B cell (primary cell): ENCODE measurements around the gene MICOS13. TPM values are rescaled to one million over a fixed set of nuclear protein-coding genes. Genes with fewer than 3 reads are reported as not detected.

ENCODE experiments used
- ATAC-seq: fragments of 200-7000 bp; cut with Tn5 transposase; one replicate; pipeline ENCODE4 v1.10.0; 2021; ENCODE audit warnings: low read depth, mild to moderate bottlenecking, moderate number of reproducible peaks, moderate library complexity
- CTCF ChIA-PET: fragments of 350-600 bp; sonication (Branson Sonifier 250); formaldehyde crosslinking; loops from one replicate; lab custom pipeline; 2021; ENCODE audit warnings: antibody characterized with exemption, inconsistent platforms; lab: Charles Lee
- POLR2A ChIA-PET: fragments of 350-600 bp; sonication (Branson Sonifier 250); formaldehyde crosslinking; loops from one replicate; lab custom pipeline; 2021; ENCODE audit warnings: antibody characterized with exemption; lab: Charles Lee
- DNase-seq: peaks from one replicate; pipeline ENCODE4 v3.0.0; 2013
- H2AFZ ChIP-seq: 2 replicates; pipeline ENCODE4 v1.6.1; 2012; ENCODE audit warnings: mild to moderate bottlenecking, low read depth, low read length; ENCODE audit not compliant: insufficient read depth, poor library complexity, severe bottlenecking
- H3K27ac ChIP-seq, 2 donors: 1 replicate in 1 of 2; 2 replicates in 1 of 2; pipeline ENCODE4 v1.5.1; 2012 to 2013; ENCODE audit warnings: low read length in 2 of 2, mild to moderate bottlenecking in 2 of 2, moderate library complexity in 1 of 2
- H3K27me3 ChIP-seq, 4 experiments: fragments of 200-600 bp in 1 of 4; sonication (generic) in 1 of 4; replicated peaks in 1 of 4; 1 replicate in 2 of 4; 2 replicates in 2 of 4; pipeline versions ENCODE4 v1.6.1 to v1.7.0; 2013 to 2016; ENCODE audit warnings: low read length in 3 of 4, mild to moderate bottlenecking in 2 of 4, mixed read lengths in 1 of 4, moderate library complexity in 1 of 4; ENCODE audit not compliant: insufficient read depth in 4 of 4, control insufficient read depth in 3 of 4; ENCODE audit errors: control extremely low read depth in 1 of 4
- H3K36me3 ChIP-seq, 2 experiments: replicated peaks in 1 of 2; 1 replicate in 1 of 2; 2 replicates in 1 of 2; pipeline versions ENCODE4 v1.6.1 to v1.7.1; 2013; ENCODE audit warnings: low read length in 1 of 2; ENCODE audit not compliant: insufficient read depth in 2 of 2, control insufficient read depth in 1 of 2; ENCODE audit errors: control extremely low read depth in 1 of 2, extremely low read depth in 1 of 2
- H3K4me1 ChIP-seq, 2 donors: fragments of 200-600 bp in 1 of 2; sonication (generic) in 1 of 2; 1 replicate in 1 of 2; 2 replicates in 1 of 2; pipeline versions ENCODE4 v1.5.1 to v1.6.1; 2013 to 2017; ENCODE audit warnings: low read length in 2 of 2; ENCODE audit not compliant: control insufficient read depth in 2 of 2, insufficient read depth in 2 of 2
- H3K4me2 ChIP-seq: replicated peaks from 2 replicates; pipeline ENCODE3; 2012; ENCODE audit warnings: mild to moderate bottlenecking, low read depth, low read length; ENCODE audit not compliant: poor library complexity, severe bottlenecking
- H3K4me3 ChIP-seq, 5 experiments: fragments of 200-600 bp in 1 of 5; sonication (generic) in 1 of 5; 1 replicate in 3 of 5; 2 replicates in 2 of 5; pipeline versions ENCODE4 v1.5.1 to v1.7.0; 2011 to 2016; ENCODE audit warnings: low read length in 4 of 5, mild to moderate bottlenecking in 4 of 5, low read depth in 2 of 5, control low read depth in 1 of 5, moderate library complexity in 1 of 5; ENCODE audit not compliant: insufficient read depth in 1 of 5; ENCODE audit errors: control extremely low read depth in 1 of 5, extremely low read depth in 1 of 5
- H3K79me2 ChIP-seq: fragments of 200-600 bp; sonication (generic); one replicate; pipeline ENCODE4 v1.6.0; 2016; ENCODE audit warnings: low read length; ENCODE audit not compliant: control insufficient read depth, insufficient read depth
- H3K9ac ChIP-seq: fragments of 200-600 bp; sonication (generic); 2 replicates; pipeline ENCODE4 v1.6.1; 2017; ENCODE audit warnings: mild to moderate bottlenecking, low read length, moderate library complexity
- H3K9me3 ChIP-seq, 3 donors: one replicate each; pipeline versions ENCODE4 v1.6.1 to v1.7.1; 2013; ENCODE audit warnings: low read length in 2 of 3; ENCODE audit not compliant: control insufficient read depth in 2 of 3, insufficient read depth in 1 of 3; ENCODE audit errors: control extremely low read depth in 1 of 3
- H4K20me1 ChIP-seq: 2 replicates; pipeline ENCODE4 v1.6.0; 2012; ENCODE audit warnings: mild to moderate bottlenecking, low read length; ENCODE audit not compliant: insufficient read depth, control insufficient read depth, poor library complexity, severe bottlenecking
- H3K27ac Mint-ChIP-seq: one replicate; pipeline ENCODE4 v1.8.0; 2021; ENCODE audit warnings: mixed read lengths
- H3K27me3 Mint-ChIP-seq: one replicate; pipeline ENCODE4 v1.8.0; 2021; ENCODE audit warnings: mixed read lengths
- H3K4me1 Mint-ChIP-seq: one replicate; pipeline ENCODE4 v1.8.0; 2021; ENCODE audit warnings: mixed read lengths
- H3K4me3 Mint-ChIP-seq: one replicate; pipeline ENCODE4 v1.8.0; 2021; ENCODE audit warnings: mixed read lengths
- H3K9me3 Mint-ChIP-seq: one replicate; pipeline ENCODE4 v1.8.0; 2022; ENCODE audit warnings: mixed read lengths; ENCODE audit not compliant: insufficient read depth
- CTCF ChIP-seq: fragments of 200-600 bp; IDR thresholded peaks from one replicate; pipeline ENCODE4 v1.8.0; 2022; ENCODE audit warnings: antibody characterized with exemption, mild to moderate bottlenecking
- EZH2 ChIP-seq: IDR thresholded peaks from 2 replicates; pipeline ENCODE4 v1.6.1; 2012; ENCODE audit warnings: borderline replicate concordance, low read depth, mild to moderate bottlenecking, moderate library complexity, low read length; ENCODE audit not compliant: insufficient read depth, poor library complexity, severe bottlenecking
- WGBS: methylation state at CpG from one replicate; pipeline ENCODE4 v1.1.5; 2013; ENCODE audit warnings: missing lambda C conversion rate; ENCODE audit not compliant: insufficient coverage; 5-methylcytosine and 5-hydroxymethylcytosine counted together
- intact Hi-C: fragments of 100-400 bp; cut with micrococcal nuclease; formaldehyde crosslinking; loops from one replicate; pipeline ENCODE4 v1.10.0; 2022
- polyA minus RNA-seq: library from RNA; depleted of rRNA, polyadenylated mRNA; stranded (reverse); fragments of >200 nt; gene quantifications from 2 replicates; pipeline ENCODE4 v1.2.3, GENCODE V29; 2012
- polyA plus RNA-seq: library from polyadenylated mRNA; depleted of rRNA; stranded (reverse); fragments of >200 nt; gene quantifications from 2 replicates; pipeline ENCODE4 v1.2.3, GENCODE V29; 2012
- total RNA-seq, 2 donors: library from RNA; stranded (reverse); fragments of 120-200 nt in 1 of 2; gene quantifications; 1 replicate in 1 of 2; 2 replicates in 1 of 2; pipeline versions ENCODE4 v1.2.3 to v1.2.4, GENCODE V29; 2013 to 2022

MICOS13 gene
- total RNA-seq, result 30.8 and 34.5 TPM in 2 replicates
- total RNA-seq (2013), result 40.7 TPM
- 29.8 and 41.9 TPM in 2 replicates for polyA plus RNA-seq
- polyA minus RNA-seq, result 32.0 and 37.0 TPM in 2 replicates

- Histone ChIP-seq H3K79me2 (peaks cover 12% of the 10 kb centered on the region), H3K4me1 (peaks cover 14 to 17% of the 10 kb centered on the region in 2 donors), H3K27me3 (no peaks in the 10 kb centered on the region), H3K4me3 (peak within 1 kb of the TSS; percentile 65 to 100 (median 81)), H4K20me1 (no peaks in the 10 kb centered on the region), H3K9me3 (peaks cover 0 to 3% (median 0%) of the 10 kb centered on the region in 3 donors), H3K36me3 (no peaks in the 10 kb centered on the region), H3K9ac (peak within 1 kb of the TSS; percentile 92), H3K4me2 (peak within 1 kb of the TSS; percentile 91), H3K27ac (peak within 1 kb of the TSS; percentile 96 to 98), H2AFZ (peak within 1 kb of the TSS; percentile 92)
- intact Hi-C loops, result loop anchor here (1.0 to 10.0 kb wide), 4 partner anchors 10 to 1916 kb away; partner anchors contain the start of genes APBA3, DUS3L, MRPL54 and RPL36
- Mint-ChIP-seq H3K4me1 (peaks cover 25% of the 10 kb centered on the region), H3K4me3 (peak within 1 kb of the TSS; percentile 93), H3K27me3 (no peaks in the 10 kb centered on the region), H3K9me3 (no peaks in the 10 kb centered on the region), H3K27ac (peak within 1 kb of the TSS; percentile 99)
- ChIA-PET CTCF (interaction anchor here (1.2 kb wide), 1 partner anchor 9 kb away, joined by 3 read pairs; no protein-coding TSS in a partner anchor), POLR2A (no interaction called here)
- WGBS, result 2% methylated on average over 93 of the region's 94 CpGs
- peak; percentile 93 for ATAC-seq
- peak; percentile 100 for DNase-seq
- TF ChIP-seq EZH2 (no peak), CTCF (no peak)
Observed at GRCh38 chr19:5680437-5681368, at the start of gene MICOS13, which contains the start of gene HSD11B1L. TSS of gene MICOS13 (minus strand) at chr19:5680516. CDS start at chr19:5680486, 30 bp downstream. TSS of gene HSD11B1L (plus strand) at chr19:5681027. CDS start at chr19:5684833, 3,806 bp downstream.
